Peyer's patch (tissue), 4 donors: Measurements from ENCODE around the gene CUL7.

Experiments
- POLR2A ChIP-seq, 2 donors: fragments of 450-650 bp; IDR thresholded peaks; one replicate each; pipeline ENCODE4 v1.5.1; 2017; ENCODE audit warnings: antibody characterized with exemption in 2 of 2, mild to moderate bottlenecking in 2 of 2, moderate library complexity in 2 of 2
- TF ChIP-seq, protein P1 (sequence below), 6 experiments: fragments of 450-650 bp in 4 of 6; fragments of 200-600 bp in 2 of 6; sonication (generic) in 1 of 6; IDR thresholded peaks; one replicate each; pipeline ENCODE4 v1.5.1; 2017 to 2019; ENCODE audit warnings: antibody characterized with exemption in 6 of 6, mild to moderate bottlenecking in 3 of 6, moderate library complexity in 1 of 6

DNA sequence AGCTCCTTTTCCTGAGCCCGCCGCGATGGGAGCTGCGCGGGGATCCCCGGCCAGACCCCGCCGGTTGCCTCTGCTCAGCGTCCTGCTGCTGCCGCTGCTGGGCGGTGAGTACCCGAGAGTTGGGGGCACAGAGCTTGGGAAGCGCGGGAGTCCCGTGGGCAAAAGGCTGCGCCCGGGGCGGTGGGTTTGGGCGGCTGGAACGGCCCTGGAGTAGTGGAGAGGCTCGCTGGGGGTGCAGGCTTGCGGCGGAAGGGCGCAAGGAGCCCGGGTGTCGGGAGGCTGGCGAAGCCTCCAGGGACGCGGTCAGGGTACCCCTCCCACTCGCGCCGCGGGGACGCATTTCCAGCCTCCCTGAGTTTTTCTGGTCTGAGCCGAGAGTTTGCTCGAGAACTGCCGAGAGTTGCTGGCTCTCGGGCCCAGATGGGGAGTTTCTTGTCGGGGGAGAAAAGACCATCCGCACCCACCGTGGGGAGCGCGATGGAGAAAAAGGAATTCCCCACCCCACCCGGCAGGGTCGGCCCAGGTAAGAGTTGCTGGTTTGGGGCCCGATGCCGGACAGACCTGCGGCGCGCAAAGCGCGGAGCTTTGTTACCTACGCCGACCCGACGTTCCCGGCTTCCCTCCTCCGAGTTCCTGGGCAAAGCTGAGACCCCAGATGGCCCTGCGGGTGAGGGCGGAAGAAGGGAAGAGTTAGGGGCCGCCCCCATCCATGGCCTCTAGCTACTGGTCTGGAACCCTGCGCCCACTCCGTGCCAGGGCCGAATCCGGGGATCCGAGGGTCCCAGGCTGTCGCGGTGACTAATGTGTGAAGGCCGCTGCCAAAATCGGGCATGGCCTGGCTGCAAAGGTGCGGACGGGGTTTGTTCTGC lies 23.0 kb upstream of the CUL7 start:
- TF ChIP-seq POLR2A (IDR thresholded peaks at IDR 0.05), result no peak
- TF ChIP-seq, protein P1, sequence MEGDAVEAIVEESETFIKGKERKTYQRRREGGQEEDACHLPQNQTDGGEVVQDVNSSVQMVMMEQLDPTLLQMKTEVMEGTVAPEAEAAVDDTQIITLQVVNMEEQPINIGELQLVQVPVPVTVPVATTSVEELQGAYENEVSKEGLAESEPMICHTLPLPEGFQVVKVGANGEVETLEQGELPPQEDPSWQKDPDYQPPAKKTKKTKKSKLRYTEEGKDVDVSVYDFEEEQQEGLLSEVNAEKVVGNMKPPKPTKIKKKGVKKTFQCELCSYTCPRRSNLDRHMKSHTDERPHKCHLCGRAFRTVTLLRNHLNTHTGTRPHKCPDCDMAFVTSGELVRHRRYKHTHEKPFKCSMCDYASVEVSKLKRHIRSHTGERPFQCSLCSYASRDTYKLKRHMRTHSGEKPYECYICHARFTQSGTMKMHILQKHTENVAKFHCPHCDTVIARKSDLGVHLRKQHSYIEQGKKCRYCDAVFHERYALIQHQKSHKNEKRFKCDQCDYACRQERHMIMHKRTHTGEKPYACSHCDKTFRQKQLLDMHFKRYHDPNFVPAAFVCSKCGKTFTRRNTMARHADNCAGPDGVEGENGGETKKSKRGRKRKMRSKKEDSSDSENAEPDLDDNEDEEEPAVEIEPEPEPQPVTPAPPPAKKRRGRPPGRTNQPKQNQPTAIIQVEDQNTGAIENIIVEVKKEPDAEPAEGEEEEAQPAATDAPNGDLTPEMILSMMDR (IDR thresholded peaks at IDR 0.05), result no peak
